ENCODE results near the gene PPARG.
"Not testable (repeated sequence)": the region's sequence is repeated elsewhere in the genome, so short reads cannot be mapped to it uniquely, and the experiment has no call there.

The PPARG gene

GRCh38 chr3:12278566-12278965 lies 10.3 kb upstream of the PPARG start:
- DNase-seq (ENCODE audit: low read depth in 2 of 3, low spot score in 1 of 3) = no peak

GRCh38 chr3:12279591-12280326 lies 9.1 kb upstream of the PPARG start:
- DNase-seq (ENCODE audit: low read depth in 2 of 3, low spot score in 1 of 3) = no peak

GRCh38 chr3:12280357-12280806 lies 8.5 kb upstream of the PPARG start:
- DNase-seq (ENCODE audit: low read depth in 2 of 3, low spot score in 1 of 3) = no peak

GRCh38 chr3:12284591-12284990 lies 4.3 kb upstream of the PPARG start:
- no peak for DNase-seq (ENCODE audit: low read depth in 2 of 3, low spot score in 1 of 3)

- DNase-seq (ENCODE audit: low read depth in 2 of 3, low spot score in 1 of 3) = no peak
Measured at GRCh38 chr3:12285003-12285555, 3.8 kb upstream of the PPARG start.

- DNase-seq (ENCODE audit: low read depth in 2 of 3, low spot score in 1 of 3) = not testable (repeated sequence)
Measured at GRCh38 chr3:12285779-12286178, 3.1 kb upstream of the PPARG start.

- DNase-seq (ENCODE audit: low read depth in 2 of 3, low spot score in 1 of 3) = no peak
Measured at GRCh38 chr3:12286504-12286903, 2.4 kb upstream of the PPARG start.

- DNase-seq (ENCODE audit: low read depth in 2 of 3, low spot score in 1 of 3) = no peak
Measured at GRCh38 chr3:12286927-12287726, 1.7 kb upstream of the PPARG start.

- DNase-seq (ENCODE audit: low read depth in 2 of 3, low spot score in 1 of 3) = no peak
Measured at GRCh38 chr3:12287727-12288181, 1.1 kb upstream of the PPARG start.

GRCh38 chr3:12289524-12289923 lies 654 bp downstream of the PPARG start:
- DNase-seq (ENCODE audit: low read depth in 2 of 3, low spot score in 1 of 3) = no peak

- DNase-seq (ENCODE audit: low read depth in 2 of 3, low spot score in 1 of 3) = no peak
Measured at GRCh38 chr3:12292770-12293169, 3.9 kb downstream of the PPARG start.

GRCh38 chr3:12294885-12295580 lies 6.2 kb downstream of the PPARG start:
- DNase-seq (ENCODE audit: low read depth in 2 of 3, low spot score in 1 of 3) = no peak

GRCh38 chr3:12296511-12296910 lies 7.6 kb downstream of the PPARG start:
- DNase-seq (ENCODE audit: low read depth in 2 of 3, low spot score in 1 of 3) = no peak

GRCh38 chr3:12299026-12299425 lies 10.2 kb downstream of the PPARG start:
- DNase-seq (ENCODE audit: low read depth in 2 of 3, low spot score in 1 of 3) = no peak

GRCh38 chr3:12300137-12300536 lies 11.3 kb downstream of the PPARG start:
- no peak for DNase-seq (ENCODE audit: low read depth in 2 of 3, low spot score in 1 of 3)

- DNase-seq (ENCODE audit: low read depth in 2 of 3, low spot score in 1 of 3) = no peak
Measured at GRCh38 chr3:12301031-12301430, 12.2 kb downstream of the PPARG start.

- no peak for DNase-seq (ENCODE audit: low read depth in 2 of 3, low spot score in 1 of 3)
Measured at GRCh38 chr3:12301513-12301912, 12.6 kb downstream of the PPARG start.

GRCh38 chr3:12302564-12302963 lies 13.7 kb downstream of the PPARG start:
- DNase-seq (ENCODE audit: low read depth in 2 of 3, low spot score in 1 of 3) = no peak

- no peak for DNase-seq (ENCODE audit: low read depth in 2 of 3, low spot score in 1 of 3)
Measured at GRCh38 chr3:12303534-12303933, 14.7 kb downstream of the PPARG start.

- no peak for DNase-seq (ENCODE audit: low read depth in 2 of 3, low spot score in 1 of 3)
Measured at GRCh38 chr3:12303993-12304392, 15.1 kb downstream of the PPARG start.

- no peak for DNase-seq (ENCODE audit: low read depth in 2 of 3, low spot score in 1 of 3)
Measured at GRCh38 chr3:12307136-12307535, 18.3 kb downstream of the PPARG start.
